ENCODE data around the gene PPP6R2.

DNA sequence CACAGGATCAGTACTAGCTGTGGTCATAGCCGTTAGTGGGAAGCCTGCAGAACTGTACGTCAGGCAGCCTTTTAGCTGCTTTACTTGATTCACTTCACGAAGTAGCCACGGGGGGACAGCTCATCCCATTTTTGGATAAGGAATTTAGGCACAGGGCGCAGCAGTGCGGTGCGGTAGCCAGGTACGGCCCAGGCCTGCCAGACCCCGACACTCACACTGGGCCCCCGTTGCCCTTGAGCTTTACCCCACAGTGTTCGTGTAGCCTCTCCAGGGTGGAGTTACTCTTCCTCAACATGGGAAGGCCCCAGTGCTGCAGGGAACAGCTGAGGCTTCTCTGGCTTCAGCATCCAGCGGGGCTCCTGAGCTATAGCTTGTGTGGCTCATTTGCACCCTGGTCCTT lies 72.3 kb downstream of the PPP6R2 start:
- no peak for TF ChIP-seq CTCF (conservative IDR thresholded peaks at IDR 0.05; ENCODE audit: low read length)
- TF ChIP-seq EZH2phosphoT487 (IDR thresholded peaks at IDR 0.05; ENCODE audit: borderline replicate concordance) = no peak

Measured in Loucy (cell line).